ENCODE data around the gene CLGN.

DNA sequence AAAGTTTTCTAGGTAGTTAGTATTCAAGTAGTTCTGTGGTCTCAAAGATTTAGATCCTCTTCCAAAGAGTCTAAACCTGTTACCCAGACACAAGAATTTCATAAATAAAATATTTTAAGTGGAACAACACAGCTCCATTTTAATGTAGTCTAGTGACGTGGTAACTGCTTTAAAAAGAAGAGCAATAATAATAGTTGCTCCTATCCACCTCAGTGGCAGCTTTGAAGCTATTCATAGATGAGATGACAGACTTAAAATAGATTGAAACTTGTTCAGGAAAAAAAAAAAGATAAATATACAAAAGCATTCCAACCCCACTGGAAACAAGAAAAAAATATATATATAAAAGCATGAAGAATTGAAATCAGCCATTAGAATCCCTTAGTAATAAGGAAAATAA lies 39.4 kb downstream of the CLGN start:
- TF ChIP-seq, protein P1, sequence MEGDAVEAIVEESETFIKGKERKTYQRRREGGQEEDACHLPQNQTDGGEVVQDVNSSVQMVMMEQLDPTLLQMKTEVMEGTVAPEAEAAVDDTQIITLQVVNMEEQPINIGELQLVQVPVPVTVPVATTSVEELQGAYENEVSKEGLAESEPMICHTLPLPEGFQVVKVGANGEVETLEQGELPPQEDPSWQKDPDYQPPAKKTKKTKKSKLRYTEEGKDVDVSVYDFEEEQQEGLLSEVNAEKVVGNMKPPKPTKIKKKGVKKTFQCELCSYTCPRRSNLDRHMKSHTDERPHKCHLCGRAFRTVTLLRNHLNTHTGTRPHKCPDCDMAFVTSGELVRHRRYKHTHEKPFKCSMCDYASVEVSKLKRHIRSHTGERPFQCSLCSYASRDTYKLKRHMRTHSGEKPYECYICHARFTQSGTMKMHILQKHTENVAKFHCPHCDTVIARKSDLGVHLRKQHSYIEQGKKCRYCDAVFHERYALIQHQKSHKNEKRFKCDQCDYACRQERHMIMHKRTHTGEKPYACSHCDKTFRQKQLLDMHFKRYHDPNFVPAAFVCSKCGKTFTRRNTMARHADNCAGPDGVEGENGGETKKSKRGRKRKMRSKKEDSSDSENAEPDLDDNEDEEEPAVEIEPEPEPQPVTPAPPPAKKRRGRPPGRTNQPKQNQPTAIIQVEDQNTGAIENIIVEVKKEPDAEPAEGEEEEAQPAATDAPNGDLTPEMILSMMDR (IDR thresholded peaks at IDR 0.05) = no peak
- TF ChIP-seq POLR2A (IDR thresholded peaks at IDR 0.05) = no peak
